ACC112 (cell line): ENCODE data around the gene ASIC1.

ENCODE experiments used
- H2AFZ ChIP-seq: fragments of 200-600 bp; sonication (generic); one replicate; pipeline ENCODE4 v1.6.0; 2017; ENCODE audit warnings: antibody characterized with exemption, low read length; ENCODE audit not compliant: unreplicated experiment
- H3K27ac ChIP-seq: fragments of 200-600 bp; sonication (generic); 2 replicates; pipeline ENCODE4 v1.5.1; 2014; ENCODE audit warnings: low read depth, mild to moderate bottlenecking, antibody characterized with exemption, low read length, moderate library complexity
- H3K27me3 ChIP-seq: fragments of 200-600 bp; sonication (generic); 2 replicates; pipeline ENCODE4 v1.6.1; 2014; ENCODE audit warnings: mild to moderate bottlenecking, antibody characterized with exemption, low read length, moderate library complexity, mixed read lengths; ENCODE audit not compliant: insufficient read depth
- H3K36me3 ChIP-seq: fragments of 200-600 bp; sonication (generic); 2 replicates; pipeline ENCODE4 v1.6.1; 2016; ENCODE audit warnings: mild to moderate bottlenecking, antibody characterized with exemption, low read length, moderate library complexity, mixed read lengths; ENCODE audit not compliant: insufficient read depth
- H3K4me1 ChIP-seq: fragments of 200-600 bp; sonication (generic); one replicate; pipeline ENCODE4 v1.6.1; 2016; ENCODE audit warnings: low read length, mixed read lengths; ENCODE audit not compliant: insufficient read depth, unreplicated experiment, control insufficient read depth
- H3K4me3 ChIP-seq: fragments of 200-600 bp; sonication (generic); 2 replicates; pipeline ENCODE4 v1.5.1; 2014; ENCODE audit warnings: mild to moderate bottlenecking, low read depth, low read length
- H3K79me2 ChIP-seq: fragments of 200-600 bp; sonication (generic); one replicate; pipeline ENCODE4 v1.6.0; 2016; ENCODE audit warnings: low read length; ENCODE audit not compliant: control insufficient read depth, unreplicated experiment, insufficient read depth

Gene ASIC1

GRCh38 chr12:50085615-50086072 lies 28.2 kb downstream of the ASIC1 start:
- peak overlapping the region; percentile 83 for H3K27ac ChIP-seq

GRCh38 chr12:50086148-50086547 lies 28.8 kb downstream of the ASIC1 start:
- Histone ChIP-seq H2AFZ (no peak overlapping the region), H3K27ac (0 out of 2 replicates have a peak overlapping the region, but pooled peaks have one; percentile 83), H3K36me3 (peaks cover 25% of the 10 kb centered on the region), H3K4me1 (peaks cover 50% of the 10 kb centered on the region), H3K4me3 (peak overlapping the region; percentile 100), H3K27me3 (no peaks in the 10 kb centered on the region), H3K79me2 (peaks cover 24% of the 10 kb centered on the region)

More at GRCh38 chr12:50085615-50086072, 28.2 kb downstream of the ASIC1 start:
- Histone ChIP-seq H3K4me3 (peak overlapping the region; percentile 100), H3K79me2 (peaks cover 24% of the 10 kb centered on the region), H3K36me3 (peaks cover 22% of the 10 kb centered on the region), H3K4me1 (peaks cover 50% of the 10 kb centered on the region), H3K27me3 (no peaks in the 10 kb centered on the region), H2AFZ (peak overlapping the region; percentile 37)

GRCh38 chr12:50087151-50087550 lies 29.8 kb downstream of the ASIC1 start:
- H3K36me3 ChIP-seq: peaks cover 26% of the 10 kb centered on the region
- peaks cover 24% of the 10 kb centered on the region for H3K79me2 ChIP-seq
- H3K27me3 ChIP-seq: no peaks in the 10 kb centered on the region
- peak overlapping the region; percentile 84 for H3K27ac ChIP-seq
- H3K4me1 ChIP-seq: peaks cover 50% of the 10 kb centered on the region
- H2AFZ ChIP-seq: no peak overlapping the region
- H3K4me3 ChIP-seq: 0 out of 2 replicates have a peak overlapping the region, but pooled peaks have one; percentile 44

GRCh38 chr12:50087995-50088394 lies 30.6 kb downstream of the ASIC1 start:
- peaks cover 47% of the 10 kb centered on the region for H3K4me1 ChIP-seq
- H2AFZ ChIP-seq: no peak overlapping the region
- H3K79me2 ChIP-seq: peaks cover 24% of the 10 kb centered on the region
- H3K27me3 ChIP-seq: no peaks in the 10 kb centered on the region
- peak overlapping the region; percentile 84 for H3K27ac ChIP-seq
- peaks cover 26% of the 10 kb centered on the region for H3K36me3 ChIP-seq
- peak overlapping the region; percentile 44 for H3K4me3 ChIP-seq

- peak overlapping the region; percentile 84 for H3K27ac ChIP-seq
- no peak overlapping the region for H2AFZ ChIP-seq
- peak overlapping the region; percentile 44 for H3K4me3 ChIP-seq
- peaks cover 18% of the 10 kb centered on the region for H3K79me2 ChIP-seq
- peaks cover 40% of the 10 kb centered on the region for H3K4me1 ChIP-seq
- H3K27me3 ChIP-seq: no peaks in the 10 kb centered on the region
- H3K36me3 ChIP-seq: peaks cover 26% of the 10 kb centered on the region
These were observed 31.4 kb downstream of the ASIC1 start for GRCh38 chr12:50088577-50089335.

- no peak overlapping the region; the same call in 1 of the 2 replicates for H3K27ac ChIP-seq
- H3K36me3 ChIP-seq: peaks cover 26% of the 10 kb centered on the region
- H3K4me1 ChIP-seq: peaks cover 39% of the 10 kb centered on the region
- H3K79me2 ChIP-seq: peaks cover 15% of the 10 kb centered on the region
- no peaks in the 10 kb centered on the region for H3K27me3 ChIP-seq
- no peak overlapping the region for H2AFZ ChIP-seq
- H3K4me3 ChIP-seq: no peak overlapping the region
These were observed 32.3 kb downstream of the ASIC1 start for GRCh38 chr12:50089730-50090129.

GRCh38 chr12:50090391-50090790 lies 33.0 kb downstream of the ASIC1 start:
- peaks cover 29% of the 10 kb centered on the region for H3K36me3 ChIP-seq
- no peak overlapping the region for H3K4me3 ChIP-seq
- H3K27me3 ChIP-seq: no peaks in the 10 kb centered on the region

GRCh38 chr12:50097952-50098351 lies 40.6 kb downstream of the ASIC1 start:
- H3K27me3 ChIP-seq: no peaks in the 10 kb centered on the region
- H3K36me3 ChIP-seq: peaks cover 18% of the 10 kb centered on the region; the same call in 1 of the 2 replicates
- no peak overlapping the region for H2AFZ ChIP-seq
- H3K79me2 ChIP-seq: no peaks in the 10 kb centered on the region
- H3K4me3 ChIP-seq: no peak overlapping the region
- H3K4me1 ChIP-seq: peaks cover 13% of the 10 kb centered on the region
- no peak overlapping the region for H3K27ac ChIP-seq

More at GRCh38 chr12:50090391-50090790, 33.0 kb downstream of the ASIC1 start:
- peaks cover 14% of the 10 kb centered on the region for H3K79me2 ChIP-seq
- H3K4me1 ChIP-seq: peaks cover 39% of the 10 kb centered on the region
- no peak overlapping the region for H2AFZ ChIP-seq
- no peak overlapping the region for H3K27ac ChIP-seq

GRCh38 chr12:50099302-50100008 lies 42.1 kb downstream of the ASIC1 start:
- peaks cover 18% of the 10 kb centered on the region; the same call in 1 of the 2 replicates for H3K36me3 ChIP-seq
- peaks cover 13% of the 10 kb centered on the region for H3K4me1 ChIP-seq
- no peak overlapping the region for H3K4me3 ChIP-seq
- H3K27ac ChIP-seq: peak overlapping the region; percentile 30
- H2AFZ ChIP-seq: no peak overlapping the region
- H3K79me2 ChIP-seq: no peaks in the 10 kb centered on the region
- H3K27me3 ChIP-seq: no peaks in the 10 kb centered on the region

- H3K27ac ChIP-seq: no peak overlapping the region
- peaks cover 15% of the 10 kb centered on the region; the same call in 1 of the 2 replicates for H3K36me3 ChIP-seq
- H3K4me1 ChIP-seq: peaks cover 13% of the 10 kb centered on the region
These were observed 43.2 kb downstream of the ASIC1 start for GRCh38 chr12:50100561-50100960.

More at GRCh38 chr12:50100561-50100960, 43.2 kb downstream of the ASIC1 start:
- Histone ChIP-seq H3K27me3 (no peaks in the 10 kb centered on the region), H3K4me3 (no peak overlapping the region), H3K79me2 (no peaks in the 10 kb centered on the region), H2AFZ (no peak overlapping the region)
